SJSA1 (cell line): ENCODE results near the gene SMAD4. TPM values are rescaled to one million over a fixed set of nuclear protein-coding genes. Genes with fewer than 3 reads are reported as not detected.

ENCODE experiments used
- DNase-seq, 2 experiments: peaks; one replicate each; pipeline ENCODE4 v3.0.0-alpha.2; 2015 to 2020; ENCODE audit warnings: low spot score in 2 of 2, low read depth in 1 of 2
- H3K27ac ChIP-seq: fragments of 250-450 bp; sonication (Bioruptor Pico); 2 replicates; pipeline ENCODE4 v1.5.1; 2020; ENCODE audit warnings: mild to moderate bottlenecking, moderate library complexity
- H3K27me3 ChIP-seq: fragments of 250-450 bp; sonication (Bioruptor Pico); replicated peaks from 2 replicates; pipeline ENCODE4 v1.5.1; 2020; ENCODE audit warnings: mild to moderate bottlenecking, moderate library complexity
- H3K36me3 ChIP-seq: fragments of 250-450 bp; sonication (Bioruptor Pico); 2 replicates; pipeline ENCODE4 v1.5.1; 2020; ENCODE audit warnings: mild to moderate bottlenecking
- H3K4me1 ChIP-seq: fragments of 250-450 bp; sonication (Bioruptor Pico); replicated peaks from 2 replicates; pipeline ENCODE4 v1.6.1; 2021; ENCODE audit warnings: mild to moderate bottlenecking
- H3K4me3 ChIP-seq: fragments of 250-450 bp; sonication (Bioruptor Pico); 2 replicates; pipeline ENCODE4 v1.5.1; 2020; ENCODE audit warnings: mild to moderate bottlenecking
- H3K9me3 ChIP-seq: fragments of 250-450 bp; sonication (Bioruptor Pico); replicated peaks from 2 replicates; pipeline ENCODE4 v1.5.1; 2020; ENCODE audit warnings: mild to moderate bottlenecking
- total RNA-seq: library from RNA; depleted of rRNA; stranded (reverse); fragments of >200 nt; shearing (Covaris generic); gene quantifications from 2 replicates; pipeline ENCODE4 v1.2.3, GENCODE V29; 2014

SMAD4 gene
- total RNA-seq, 1 experiment from 2014 or later, result 121 TPM

- no peaks in the 10 kb centered on the region for H3K9me3 ChIP-seq
- no peaks in the 10 kb centered on the region for H3K27me3 ChIP-seq
- peaks cover 54% of the 10 kb centered on the region for H3K36me3 ChIP-seq
- H3K27ac ChIP-seq, result no peak overlapping the region
- peaks cover 8% of the 10 kb centered on the region for H3K4me1 ChIP-seq
- no peak for DNase-seq
- no peak overlapping the region for H3K4me3 ChIP-seq
Measured at GRCh38 chr18:51068105-51068504, 38.1 kb downstream of the SMAD4 start.

- Histone ChIP-seq H3K27ac (no peak overlapping the region), H3K4me3 (no peak overlapping the region), H3K36me3 (peaks cover 54% of the 10 kb centered on the region), H3K9me3 (no peaks in the 10 kb centered on the region), H3K4me1 (peaks cover 8% of the 10 kb centered on the region), H3K27me3 (no peaks in the 10 kb centered on the region)
- no peak for DNase-seq
Measured at GRCh38 chr18:51069885-51070284, 39.9 kb downstream of the SMAD4 start.

GRCh38 chr18:51070545-51070944, 40.5 kb downstream of the SMAD4 start:
- Histone ChIP-seq H3K27me3 (no peaks in the 10 kb centered on the region), H3K27ac (peak overlapping the region; percentile 30; the same call in 1 of the 2 replicates), H3K4me1 (peaks cover 8% of the 10 kb centered on the region), H3K9me3 (no peaks in the 10 kb centered on the region), H3K36me3 (peaks cover 49% of the 10 kb centered on the region), H3K4me3 (no peak overlapping the region)
- DNase-seq, result no peak

- Histone ChIP-seq H3K27ac (no peak overlapping the region), H3K9me3 (no peaks in the 10 kb centered on the region; the same call in 1 of the 2 replicates), H3K4me3 (no peak overlapping the region), H3K4me1 (peaks cover 8% of the 10 kb centered on the region), H3K36me3 (peaks cover 56% of the 10 kb centered on the region), H3K27me3 (no peaks in the 10 kb centered on the region)
- no peak for DNase-seq
Measured at GRCh38 chr18:51072586-51073313, 42.7 kb downstream of the SMAD4 start.

- Histone ChIP-seq H3K4me1 (peaks cover 8% of the 10 kb centered on the region), H3K36me3 (peaks cover 57% of the 10 kb centered on the region), H3K9me3 (no peaks in the 10 kb centered on the region; the same call in 1 of the 2 replicates), H3K27me3 (no peaks in the 10 kb centered on the region), H3K27ac (no peak overlapping the region), H3K4me3 (no peak overlapping the region)
- DNase-seq, result no peak
Measured at GRCh38 chr18:51074605-51075004, 44.6 kb downstream of the SMAD4 start.

- Histone ChIP-seq H3K4me1 (no peaks in the 10 kb centered on the region), H3K27ac (no peak overlapping the region), H3K9me3 (no peaks in the 10 kb centered on the region; the same call in 1 of the 2 replicates), H3K36me3 (peaks cover 66% of the 10 kb centered on the region), H3K27me3 (no peaks in the 10 kb centered on the region), H3K4me3 (no peak overlapping the region)
- DNase-seq, result no peak
Measured at GRCh38 chr18:51076503-51076902, 46.5 kb downstream of the SMAD4 start.

GRCh38 chr18:51077217-51077616, 47.2 kb downstream of the SMAD4 start:
- DNase-seq, result no peak
- Histone ChIP-seq H3K27me3 (no peaks in the 10 kb centered on the region), H3K9me3 (no peaks in the 10 kb centered on the region; the same call in 1 of the 2 replicates), H3K4me3 (no peak overlapping the region), H3K36me3 (peaks cover 66% of the 10 kb centered on the region), H3K27ac (no peak overlapping the region), H3K4me1 (no peaks in the 10 kb centered on the region)

GRCh38 chr18:51078026-51078425, 48.0 kb downstream of the SMAD4 start:
- DNase-seq, result no peak
- Histone ChIP-seq H3K36me3 (peaks cover 66% of the 10 kb centered on the region), H3K27me3 (no peaks in the 10 kb centered on the region), H3K4me3 (no peak overlapping the region), H3K4me1 (no peaks in the 10 kb centered on the region), H3K27ac (no peak overlapping the region), H3K9me3 (no peaks in the 10 kb centered on the region; the same call in 1 of the 2 replicates)

GRCh38 chr18:51082571-51083267, 52.7 kb downstream of the SMAD4 start:
- Histone ChIP-seq H3K27ac (no peak overlapping the region), H3K4me1 (no peaks in the 10 kb centered on the region), H3K36me3 (peaks cover 77% of the 10 kb centered on the region), H3K9me3 (no peaks in the 10 kb centered on the region; the same call in 1 of the 2 replicates), H3K4me3 (no peak overlapping the region), H3K27me3 (no peaks in the 10 kb centered on the region)
- DNase-seq, result no peak

GRCh38 chr18:51083398-51083797, 53.4 kb downstream of the SMAD4 start:
- DNase-seq, result no peak
- Histone ChIP-seq H3K4me1 (no peaks in the 10 kb centered on the region), H3K36me3 (peaks cover 70% of the 10 kb centered on the region), H3K27ac (no peak overlapping the region), H3K9me3 (no peaks in the 10 kb centered on the region), H3K27me3 (no peaks in the 10 kb centered on the region), H3K4me3 (no peak overlapping the region)

- Histone ChIP-seq H3K36me3 (peaks cover 28% of the 10 kb centered on the region), H3K4me3 (no peak overlapping the region), H3K27me3 (no peaks in the 10 kb centered on the region), H3K9me3 (no peaks in the 10 kb centered on the region; the same call in 1 of the 2 replicates), H3K27ac (no peak overlapping the region), H3K4me1 (no peaks in the 10 kb centered on the region)
- no peak for DNase-seq
Measured at GRCh38 chr18:51088410-51088809, 58.4 kb downstream of the SMAD4 start.

- Histone ChIP-seq H3K9me3 (no peaks in the 10 kb centered on the region; the same call in 1 of the 2 replicates), H3K36me3 (peaks cover 20% of the 10 kb centered on the region), H3K4me3 (no peak overlapping the region), H3K27ac (no peak overlapping the region), H3K4me1 (no peaks in the 10 kb centered on the region), H3K27me3 (no peaks in the 10 kb centered on the region)
- no peak for DNase-seq
Measured at GRCh38 chr18:51089691-51090090, 59.7 kb downstream of the SMAD4 start.

GRCh38 chr18:51091270-51091669, 61.3 kb downstream of the SMAD4 start:
- Histone ChIP-seq H3K27ac (no peak overlapping the region), H3K36me3 (peaks cover 6% of the 10 kb centered on the region), H3K4me1 (no peaks in the 10 kb centered on the region), H3K27me3 (no peaks in the 10 kb centered on the region), H3K4me3 (no peak overlapping the region), H3K9me3 (no peaks in the 10 kb centered on the region; the same call in 1 of the 2 replicates)
- no peak for DNase-seq

- Histone ChIP-seq H3K4me1 (no peaks in the 10 kb centered on the region), H3K36me3 (no peaks in the 10 kb centered on the region; the same call in 1 of the 2 replicates), H3K9me3 (no peaks in the 10 kb centered on the region; the same call in 1 of the 2 replicates), H3K27me3 (no peaks in the 10 kb centered on the region), H3K4me3 (no peak overlapping the region), H3K27ac (no peak overlapping the region)
- DNase-seq, result no peak
Measured at GRCh38 chr18:51092117-51092516, 62.1 kb downstream of the SMAD4 start.
